Prostate gland (tissue), 2 donors: ENCODE results near the gene MEF2A.

Experiments
- CTCF ChIP-seq, 4 experiments: fragments of 200-600 bp in 2 of 4; fragments of 450-650 bp in 2 of 4; sonication (generic) in 2 of 4; IDR thresholded peaks; 1 replicate in 3 of 4; 2 replicates in 1 of 4; pipeline ENCODE4 v1.5.1; 2016 to 2019; ENCODE audit warnings: antibody characterized with exemption in 4 of 4, mild to moderate bottlenecking in 2 of 4, moderate library complexity in 2 of 4
- POLR2A ChIP-seq: fragments of 450-650 bp; IDR thresholded peaks from one replicate; pipeline ENCODE4 v1.6.1; 2016; ENCODE audit warnings: antibody characterized with exemption, mild to moderate bottlenecking
- POLR2AphosphoS5 ChIP-seq: sonication (generic); formaldehyde crosslinking; IDR thresholded peaks from one replicate; pipeline ENCODE4 v1.6.1; 2017; ENCODE audit warnings: antibody characterized with exemption

GRCh38 chr15:99586121-99586520, 20.3 kb downstream of the MEF2A start:
- TF ChIP-seq CTCF (IDR thresholded peaks at IDR 0.05) = no peak
- TF ChIP-seq POLR2AphosphoS5 = no peak
- no peak for TF ChIP-seq POLR2A
